ENCODE measurements around the gene CFAP47. TPM values are rescaled to one million over a fixed set of nuclear protein-coding genes. Genes with fewer than 3 reads are reported as not detected.

CFAP47 gene
- total and polyA plus RNA-seq, 2 of the 4 experiments (the other 2 are of a cell fraction): not detected

DNA sequence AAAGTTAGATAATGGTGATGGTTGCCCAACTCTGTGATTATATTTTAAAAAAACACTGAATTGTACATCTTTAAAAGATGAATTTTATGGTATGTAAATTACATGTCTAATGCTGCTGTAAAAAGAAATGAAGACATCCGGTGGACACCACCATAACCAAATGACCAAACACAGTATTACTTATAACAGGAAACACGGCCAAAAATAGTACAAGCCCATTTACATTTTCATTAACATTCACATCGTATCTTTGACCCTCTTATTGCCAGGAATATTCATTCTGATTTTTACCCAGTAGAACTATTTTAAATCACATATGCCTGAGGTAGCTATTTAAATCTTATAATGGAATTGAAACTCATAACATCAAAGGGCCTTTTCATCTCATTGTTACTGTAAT is 143.2 kb downstream of the CFAP47 start:
- Histone ChIP-seq H4K20me1 (ENCODE audit: insufficient read depth, low read length) (no peaks in the 10 kb centered on the region), H3K56ac (ENCODE audit: extremely low read depth, insufficient read depth, low read length) (no peak overlapping the region), H3K4me2 (ENCODE audit: low read depth, low read length) (no peak overlapping the region), H3K23ac (ENCODE audit: low read depth, low read length) (no peak overlapping the region), H4K5ac (ENCODE audit: low read depth, low read length) (no peak overlapping the region), H3K27ac (ENCODE audit: insufficient read depth, low read length) (no peak overlapping the region), H2BK15ac (ENCODE audit: low read depth, low read length) (no peak overlapping the region), H3K14ac (replicated peaks; ENCODE audit: low read depth, low read length) (no peak overlapping the region), H3K79me1 (ENCODE audit: low read depth in 1 of 2, low read length in 2 of 2) (no peaks in the 10 kb centered on the region), H3K18ac (ENCODE audit: low read depth, low read length) (no peak overlapping the region), H3K9me3 (ENCODE audit: control insufficient read depth, insufficient read depth, low read length) (no peaks in the 10 kb centered on the region), H3K4me1 (ENCODE audit: control insufficient read depth, insufficient read depth, low read length) (no peaks in the 10 kb centered on the region), H3K4me3 (ENCODE audit: insufficient read depth, low read depth, low read length) (no peak overlapping the region), H3K4ac (ENCODE audit: low read depth, low read length) (no peak overlapping the region), H2AK9ac (replicated peaks; ENCODE audit: low read depth, low read length, poor library complexity) (no peak overlapping the region), H3K9me1 (ENCODE audit: insufficient read depth, low read length) (no peaks in the 10 kb centered on the region), H2BK5ac (ENCODE audit: low read depth, low read length, poor library complexity, severe bottlenecking) (no peak overlapping the region), H2AFZ (replicated peaks; ENCODE audit: low read length, poor library complexity) (no peak overlapping the region), H2BK20ac (ENCODE audit: low read depth, low read length) (no peak overlapping the region), H4K91ac (ENCODE audit: insufficient read depth, low read depth, low read length) (no peak overlapping the region), H4K8ac (ENCODE audit: low read depth in 2 of 2, low read length in 2 of 2) (no peak overlapping the region), H3K27me3 (ENCODE audit: control insufficient read depth, insufficient read depth, low read length) (no peaks in the 10 kb centered on the region), H3K9ac (ENCODE audit: low read depth, low read length) (no peak overlapping the region), H2AK5ac (ENCODE audit: low read depth, low read length) (no peak overlapping the region), H3K36me3 (ENCODE audit: control insufficient read depth, insufficient read depth, low read length) (no peaks in the 10 kb centered on the region), H2BK120ac (ENCODE audit: low read depth, low read length) (no peak overlapping the region)
- no TSS peak for BruUV-seq (replicated peaks)
- in situ Hi-C loops (cut with MboI; ENCODE audit: low sequenced_read_pairs): no loop called here
- POLR2A ChIA-PET (ENCODE audit: unreplicated experiment): no interaction called here
- dilution Hi-C loops (cut with HindIII; ENCODE audit: low sequenced_read_pairs, unreplicated experiment): no loop called here
- intact Hi-C loops (cut with micrococcal nuclease): loop anchor here (10.0 kb wide), 1 partner anchor 62 kb away; no protein-coding TSS in a partner anchor
- CTCF ChIA-PET: no interaction called here
- ATAC-seq (ENCODE audit: low read depth) (no peak), DNase-seq (no peak)
- no peak for TF ChIP-seq POLR2A (IDR thresholded peaks at IDR 0.05; ENCODE audit: low read depth, low read length)
- no peak for TF ChIP-seq SMC3 (IDR thresholded peaks at IDR 0.05; ENCODE audit: low read depth, low read length)
- TF ChIP-seq RFX5 (IDR thresholded peaks at IDR 0.05; ENCODE audit: low read depth, low read length): no peak
- TF ChIP-seq, protein P1, sequence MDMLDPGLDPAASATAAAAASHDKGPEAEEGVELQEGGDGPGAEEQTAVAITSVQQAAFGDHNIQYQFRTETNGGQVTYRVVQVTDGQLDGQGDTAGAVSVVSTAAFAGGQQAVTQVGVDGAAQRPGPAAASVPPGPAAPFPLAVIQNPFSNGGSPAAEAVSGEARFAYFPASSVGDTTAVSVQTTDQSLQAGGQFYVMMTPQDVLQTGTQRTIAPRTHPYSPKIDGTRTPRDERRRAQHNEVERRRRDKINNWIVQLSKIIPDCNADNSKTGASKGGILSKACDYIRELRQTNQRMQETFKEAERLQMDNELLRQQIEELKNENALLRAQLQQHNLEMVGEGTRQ (IDR thresholded peaks at IDR 0.05; ENCODE audit: low read depth, low read length): no peak
- TF ChIP-seq RAD21 (IDR thresholded peaks at IDR 0.05; ENCODE audit: low read length): no peak
- no peak for TF ChIP-seq MAZ (IDR thresholded peaks at IDR 0.05; ENCODE audit: borderline replicate concordance, low read depth, low read length)
- TF ChIP-seq, protein P2, sequence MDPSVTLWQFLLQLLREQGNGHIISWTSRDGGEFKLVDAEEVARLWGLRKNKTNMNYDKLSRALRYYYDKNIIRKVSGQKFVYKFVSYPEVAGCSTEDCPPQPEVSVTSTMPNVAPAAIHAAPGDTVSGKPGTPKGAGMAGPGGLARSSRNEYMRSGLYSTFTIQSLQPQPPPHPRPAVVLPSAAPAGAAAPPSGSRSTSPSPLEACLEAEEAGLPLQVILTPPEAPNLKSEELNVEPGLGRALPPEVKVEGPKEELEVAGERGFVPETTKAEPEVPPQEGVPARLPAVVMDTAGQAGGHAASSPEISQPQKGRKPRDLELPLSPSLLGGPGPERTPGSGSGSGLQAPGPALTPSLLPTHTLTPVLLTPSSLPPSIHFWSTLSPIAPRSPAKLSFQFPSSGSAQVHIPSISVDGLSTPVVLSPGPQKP (IDR thresholded peaks at IDR 0.05; ENCODE audit: borderline replicate concordance, low read depth, low read length): no peak
- WGBS, 2 experiments (ENCODE audit: extremely low coverage in 2 of 2, insufficient read length in 1 of 2): no CpG with 5 or more reads among the region's 3 CpGs

Data from IMR-90 (cell line).